Ovary (tissue), 9 donors: ENCODE data around the gene IRAK1. TPM values are rescaled to one million over a fixed set of nuclear protein-coding genes. Genes with fewer than 3 reads are reported as not detected.

Experiments
- DNase-seq, 5 donors: peaks; one replicate each; pipeline ENCODE4 v3.0.0-alpha.2; 2019 to 2020
- H3K27ac ChIP-seq, 2 donors: fragments of 200-600 bp; one replicate each; pipeline versions ENCODE4 v1.5.1 to v1.8.0; 2019 to 2022
- H3K27me3 ChIP-seq: fragments of 200-600 bp; one replicate; pipeline ENCODE4 v1.8.0; 2022
- H3K36me3 ChIP-seq: fragments of 200-600 bp; sonication (generic); one replicate; pipeline ENCODE4 v1.5.1; 2019
- H3K4me1 ChIP-seq: one replicate; pipeline ENCODE4 v1.8.1; 2013; ENCODE audit warnings: mild to moderate bottlenecking, moderate library complexity; ENCODE audit not compliant: insufficient read depth
- H3K4me3 ChIP-seq: fragments of 200-600 bp; sonication (generic); one replicate; pipeline ENCODE4 v1.5.1; 2017
- H3K9me3 ChIP-seq, 2 donors: fragments of 200-600 bp in 1 of 2; sonication (generic) in 1 of 2; one replicate each; pipeline versions ENCODE4 v1.5.1 to v1.8.1; 2013 to 2019; ENCODE audit warnings: mild to moderate bottlenecking in 1 of 2, moderate library complexity in 1 of 2
- EP300 ChIP-seq: sonication (generic); formaldehyde crosslinking; IDR thresholded peaks from one replicate; pipeline ENCODE4 v1.6.1; 2017; ENCODE audit warnings: antibody characterized with exemption
- POLR2A ChIP-seq: fragments of 450-650 bp; IDR thresholded peaks from one replicate; pipeline ENCODE4 v1.6.1; 2017; ENCODE audit warnings: antibody characterized with exemption, mild to moderate bottlenecking, moderate library complexity
- WGBS, 3 donors: extraction: QIAGEN DNeasy Blood & Tissue Kit in 1 of 3; methylation state at CpG; one replicate each; pipeline versions ENCODE4 v1.1.5 to v1.1.7; 2013 to 2017; 5-methylcytosine and 5-hydroxymethylcytosine counted together
- intact Hi-C, 4 donors: fragments of 100-400 bp; cut with DNase I; formaldehyde crosslinking; loops; one replicate each; pipeline versions ENCODE4 v1.11.0 to v1.15.1; 2022 to 2023
- polyA plus RNA-seq, 2 donors: library from polyadenylated mRNA; stranded (reverse); fragments of 200-250 nt in 1 of 2; fragments of 350-450 nt in 1 of 2; fragmentation: Illumina TruSeq in 1 of 2; extraction: RNeasy Lipid Tissue Mini Kit (QIAGEN cat#74804) in 1 of 2; gene quantifications; one replicate each; pipeline ENCODE4 v1.2.3, GENCODE V29; 2013 to 2014
- total RNA-seq, 7 donors: library from RNA; depleted of rRNA in 2 of 7; stranded (reverse); fragments of >200 nt in 2 of 7; fragmentation: NEBNext Ultra II Directional in 3 of 7; extraction: Animal tissue kit (Norgen Biotek cat#: 25700) in 3 of 7; gene quantifications; one replicate each; pipeline versions ENCODE4 v1.1.0 to v1.2.4, GENCODE V29; 2016 to 2023
- TF ChIP-seq, protein P1 (sequence below), 3 donors: fragments of 450-650 bp in 2 of 3; fragments of 200-600 bp in 1 of 3; IDR thresholded peaks; one replicate each; pipeline versions ENCODE4 v1.5.1 to v1.8.0; 2016 to 2022; ENCODE audit warnings: antibody characterized with exemption in 3 of 3, mild to moderate bottlenecking in 1 of 3
- donor health status: DM: no; HTN: no; CAD: no; lungs with moderate emphysema.
- donor health status: DM: no; HTN: no; CAD: no.
- donor health status: Bipolar disorder and iron deficiency.
- donor health status: DM: yes; HTN: yes; CAD: no.
- donor health status: DM: no; HTN: no; CAD: no.
- donor health status: DM: yes; HTN: yes; CAD: no.

The IRAK1 gene
- total and polyA plus RNA-seq, 9 donors: 10.5 to 97.4 (median 36.1) TPM

DNA sequence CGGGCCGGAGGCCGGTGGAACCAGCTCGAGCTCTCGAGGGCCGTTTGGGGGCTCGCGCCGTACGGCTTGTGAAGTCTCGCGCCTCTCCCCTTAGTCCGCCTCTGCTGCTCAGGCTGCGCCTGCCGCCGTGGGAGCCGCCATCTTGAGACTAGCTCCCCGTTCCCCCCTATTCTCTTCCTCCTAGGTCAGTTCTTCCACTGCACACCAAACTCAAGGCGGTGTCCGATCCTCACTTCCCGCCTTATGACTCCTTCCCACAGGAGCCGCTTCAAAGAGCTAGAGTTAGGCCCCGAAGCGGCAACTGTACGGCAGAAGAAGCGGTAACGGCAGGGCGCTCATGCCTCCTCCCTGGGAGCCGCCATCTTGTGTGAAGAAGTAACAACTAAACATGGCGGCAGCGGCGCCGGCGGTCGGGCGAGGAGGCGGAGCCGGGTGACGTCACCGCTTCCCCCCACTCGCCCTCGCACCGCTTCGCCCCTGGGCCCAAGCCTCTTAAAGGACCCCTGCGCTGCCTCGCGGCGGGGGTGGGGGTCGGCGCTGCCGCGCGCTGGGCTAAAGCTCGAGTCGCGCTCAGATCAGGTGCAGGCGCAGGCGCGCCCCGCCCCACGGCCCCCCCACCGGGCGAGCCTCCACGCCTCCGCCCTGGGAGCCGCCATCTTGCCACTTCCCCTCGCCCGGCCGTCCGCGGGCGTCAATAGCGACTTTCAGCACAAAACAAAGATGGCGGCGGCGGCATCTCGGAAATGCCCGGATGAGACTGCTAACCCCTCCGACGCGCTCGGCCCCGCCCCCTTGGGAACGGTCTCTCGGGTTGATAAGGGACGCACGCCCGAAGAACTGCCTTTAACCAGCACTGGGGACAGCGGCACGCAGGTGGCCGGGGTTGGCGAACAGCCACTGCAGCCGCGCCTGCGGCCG lies 48.0 kb downstream of the IRAK1 start, which contains the start of gene HCFC1:
Gene HCFC1 (minus strand): TSS at position 369 of the 918 bp plus-strand sequence. CDS start 978 bp downstream, outside the sequence.
- peak within 1 kb of the TSS; percentile 100 for H3K27ac ChIP-seq
- peak; percentile 95 to 97 (median 96) for DNase-seq
- H3K27me3 ChIP-seq: no peaks in the 10 kb centered on the region
- WGBS, 3 donors: 5 to 12% (median 9%) methylated on average over 80 to 96 of the region's 96 CpGs
- H3K9me3 ChIP-seq: no peaks in the 10 kb centered on the region
- peak within 1 kb of the TSS; percentile 83 for H3K4me3 ChIP-seq
- no peaks in the 10 kb centered on the region for H3K36me3 ChIP-seq
- intact Hi-C loops: no loop called here
- H3K4me1 ChIP-seq: peaks cover 10% of the 10 kb centered on the region
- peak; percentile 61 for TF ChIP-seq POLR2A
- TF ChIP-seq, protein P1, sequence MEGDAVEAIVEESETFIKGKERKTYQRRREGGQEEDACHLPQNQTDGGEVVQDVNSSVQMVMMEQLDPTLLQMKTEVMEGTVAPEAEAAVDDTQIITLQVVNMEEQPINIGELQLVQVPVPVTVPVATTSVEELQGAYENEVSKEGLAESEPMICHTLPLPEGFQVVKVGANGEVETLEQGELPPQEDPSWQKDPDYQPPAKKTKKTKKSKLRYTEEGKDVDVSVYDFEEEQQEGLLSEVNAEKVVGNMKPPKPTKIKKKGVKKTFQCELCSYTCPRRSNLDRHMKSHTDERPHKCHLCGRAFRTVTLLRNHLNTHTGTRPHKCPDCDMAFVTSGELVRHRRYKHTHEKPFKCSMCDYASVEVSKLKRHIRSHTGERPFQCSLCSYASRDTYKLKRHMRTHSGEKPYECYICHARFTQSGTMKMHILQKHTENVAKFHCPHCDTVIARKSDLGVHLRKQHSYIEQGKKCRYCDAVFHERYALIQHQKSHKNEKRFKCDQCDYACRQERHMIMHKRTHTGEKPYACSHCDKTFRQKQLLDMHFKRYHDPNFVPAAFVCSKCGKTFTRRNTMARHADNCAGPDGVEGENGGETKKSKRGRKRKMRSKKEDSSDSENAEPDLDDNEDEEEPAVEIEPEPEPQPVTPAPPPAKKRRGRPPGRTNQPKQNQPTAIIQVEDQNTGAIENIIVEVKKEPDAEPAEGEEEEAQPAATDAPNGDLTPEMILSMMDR (IDR thresholded peaks at IDR 0.05): no peak
- no peak for TF ChIP-seq EP300

DNA sequence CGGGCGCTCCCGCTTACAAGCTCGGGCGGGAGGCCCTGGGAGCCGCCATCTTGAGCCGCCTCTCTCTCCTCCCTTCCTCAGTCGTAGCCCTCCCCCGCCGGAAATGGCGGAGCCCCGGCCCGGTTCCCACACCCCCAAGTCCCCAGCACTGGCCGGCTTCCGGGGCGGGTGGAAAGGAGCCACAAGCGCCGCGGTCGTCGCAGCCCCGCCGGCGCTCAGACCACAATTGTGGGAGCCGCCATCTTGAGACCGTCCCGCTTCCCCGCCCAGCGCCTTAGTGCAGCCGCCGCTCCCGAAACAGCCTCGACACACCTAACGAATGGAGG lies 48.6 kb downstream of the IRAK1 start:
- Histone ChIP-seq H3K36me3 (no peaks in the 10 kb centered on the region), H3K27me3 (no peaks in the 10 kb centered on the region), H3K9me3 (no peaks in the 10 kb centered on the region), H3K4me1 (peaks cover 12% of the 10 kb centered on the region), H3K27ac (peak overlapping the region; percentile 100), H3K4me3 (peak overlapping the region; percentile 83)
- DNase-seq: peak; percentile 89 to 94 (median 91)
- TF ChIP-seq, protein P1 (IDR thresholded peaks at IDR 0.05): no peak
- TF ChIP-seq POLR2A: peak; percentile 11
- TF ChIP-seq EP300: no peak
- intact Hi-C loops: no loop called here
- 3 to 12% (median 7%) methylated on average over 32 to 34 of the region's 34 CpGs for WGBS, 3 donors

- Histone ChIP-seq H3K36me3 (no peaks in the 10 kb centered on the region), H3K4me1 (peaks cover 14% of the 10 kb centered on the region), H3K9me3 (no peaks in the 10 kb centered on the region), H3K27me3 (no peaks in the 10 kb centered on the region), H3K4me3 (peak overlapping the region; percentile 83), H3K27ac (peak overlapping the region; percentile 100)
- intact Hi-C loops: no loop called here
- TF ChIP-seq, protein P1 (IDR thresholded peaks at IDR 0.05): no peak
- no peak for TF ChIP-seq POLR2A
- peak; percentile 62 to 74 (median 73) for DNase-seq
- 3 to 9% (median 8%) methylated on average over 48 to 49 of the region's 49 CpGs for WGBS, 3 donors
Observed at GRCh38 chrX:153970357-153971123, 49.2 kb downstream of the IRAK1 start.

GRCh38 chrX:153969904-153970356 lies 49.8 kb downstream of the IRAK1 start:
- 9 to 15% (median 12%) methylated on average over 26 of the region's 26 CpGs for WGBS, 3 donors
- intact Hi-C loops: no loop called here
- Histone ChIP-seq H3K9me3 (no peaks in the 10 kb centered on the region), H3K36me3 (no peaks in the 10 kb centered on the region), H3K4me1 (peaks cover 14% of the 10 kb centered on the region), H3K27me3 (no peaks in the 10 kb centered on the region), H3K27ac (peak overlapping the region in 1 of 2 donors; percentile 67), H3K4me3 (peak overlapping the region; percentile 83)
- DNase-seq: peak; percentile 58 to 74 (median 68)
- no peak for TF ChIP-seq EP300
- no peak for TF ChIP-seq POLR2A
- TF ChIP-seq, protein P1 (IDR thresholded peaks at IDR 0.05): no peak
